Measurements from ENCODE around the gene ASPHD2. TPM values are rescaled to one million over a fixed set of nuclear protein-coding genes. Genes with fewer than 3 reads are reported as not detected.

Gene ASPHD2
- total RNA-seq, 1 experiment from 2014 or later = 7.1 TPM

GRCh38 chr22:26394777-26395176 lies 34.3 kb upstream of the ASPHD2 start:
- Histone ChIP-seq H3K23ac (ENCODE audit: insufficient read length, low read depth, low read length) (no peak overlapping the region), H3K56ac (ENCODE audit: insufficient read length, low read depth, low read length) (no peak overlapping the region), H2BK120ac (ENCODE audit: low read depth, low read length, poor library complexity, severe bottlenecking) (no peak overlapping the region), H2AK5ac (ENCODE audit: insufficient read length, low read length) (no peak overlapping the region), H3T11ph (ENCODE audit: low read length) (no peak overlapping the region), H3K18ac (ENCODE audit: insufficient read length, low read depth, low read length) (no peak overlapping the region), H4K91ac (ENCODE audit: insufficient read length, low read depth, low read length) (no peak overlapping the region), H3K9me3 (ENCODE audit: control insufficient read depth, low read depth, low read length) (no peaks in the 10 kb centered on the region), H2BK15ac (ENCODE audit: low read depth, low read length) (no peak overlapping the region), H3K23me2 (ENCODE audit: insufficient read length, low read depth, low read length, poor library complexity, severe bottlenecking) (no peaks in the 10 kb centered on the region), H3K4me1 (ENCODE audit: insufficient read depth, low read length) (no peaks in the 10 kb centered on the region), H3K4me2 (ENCODE audit: insufficient read depth, insufficient read length, low read length) (no peak overlapping the region), H4K8ac (replicated peaks; ENCODE audit: insufficient read length, low read depth, low read length) (no peak overlapping the region), H3K79me2 (ENCODE audit: insufficient read depth, low read length) (no peaks in the 10 kb centered on the region), H2BK5ac (ENCODE audit: insufficient read length, low read length) (no peak overlapping the region), H2BK20ac (ENCODE audit: low read depth, low read length, poor library complexity, severe bottlenecking) (no peak overlapping the region), H3K27ac (ENCODE audit: insufficient read length, low read depth, low read length) (no peak overlapping the region), H3K9ac (ENCODE audit: extremely low read depth, insufficient read length, low read length) (no peak overlapping the region), H4K20me1 (ENCODE audit: control insufficient read depth, insufficient read depth, insufficient read length) (no peaks in the 10 kb centered on the region), H4K5ac (ENCODE audit: insufficient read length, low read depth, low read length) (no peak overlapping the region), H3K79me1 (ENCODE audit: insufficient read depth, low read depth, low read length, poor library complexity, severe bottlenecking) (no peaks in the 10 kb centered on the region), H3K27me3 (ENCODE audit: insufficient read depth, low read length) (no peaks in the 10 kb centered on the region), H2BK12ac (ENCODE audit: insufficient read length, low read depth, low read length) (no peak overlapping the region), H3K4ac (ENCODE audit: low read depth, low read length) (no peak overlapping the region), H2AFZ (ENCODE audit: low read length) (no peak overlapping the region), H3K14ac (ENCODE audit: insufficient read depth, low read length) (no peak overlapping the region)
- H3K9me3 Mint-ChIP-seq = no peaks in the 10 kb centered on the region
- H3K4me1 Mint-ChIP-seq = peaks cover 5 to 19% of the 10 kb centered on the region in 2 experiments
- DNase-seq = no peak
- H3K27me3 Mint-ChIP-seq (ENCODE audit: low read depth) = no peaks in the 10 kb centered on the region; the same call in 1 of the 2 replicates
- H3K36me3 Mint-ChIP-seq (ENCODE audit: insufficient read depth in 1 of 3, low read depth in 3 of 3) = no peaks in the 10 kb centered on the region
- TF ChIP-seq CTCF (conservative IDR thresholded peaks at IDR 0.05) = no peak
- no CpG with 5 or more reads among the region's 1 CpG for WGBS (ENCODE audit: extremely low coverage, insufficient read length, low lambda C conversion rate)
- peak overlapping the region in 1 of 3 experiments; percentile 75; a peak in 2 of 7 replicates for H3K27ac Mint-ChIP-seq
- no peak overlapping the region for H3K4me3 Mint-ChIP-seq
